CD4-positive, alpha-beta T cell treated with Interleukin-15 for 1 hour (primary cell): ENCODE results near the gene MRPS9.

ENCODE experiments used
- DNase-seq: peaks from one replicate; pipeline ENCODE4 v3.0.0-alpha.2; 2020

MRPS9 gene

GRCh38 chr2:105037572-105038382 is at the start of gene MRPS9:
MRPS9 (plus strand) TSS chr2:105038069; CDS start chr2:105038093, 24 bp downstream.
- peak; percentile 98 for DNase-seq

GRCh38 chr2:105005181-105005951 is 32.5 kb upstream of the MRPS9 start:
- no peak for DNase-seq

GRCh38 chr2:105007367-105007766 is 30.5 kb upstream of the MRPS9 start:
- DNase-seq = no peak

- DNase-seq = no peak
Observed at GRCh38 chr2:105032476-105032875, 5.4 kb upstream of the MRPS9 start.

- DNase-seq = no peak
Observed at GRCh38 chr2:105034170-105034569, 3.7 kb upstream of the MRPS9 start.

GRCh38 chr2:105038383-105039061 is 653 bp downstream of the MRPS9 start:
- DNase-seq = no peak

GRCh38 chr2:105039559-105039958 is 1.7 kb downstream of the MRPS9 start:
- DNase-seq = no peak

GRCh38 chr2:105042189-105042588 is 4.3 kb downstream of the MRPS9 start:
- DNase-seq = no peak

- no peak for DNase-seq
Observed at GRCh38 chr2:105052773-105053172, 14.9 kb downstream of the MRPS9 start.

- DNase-seq = no peak
Observed at GRCh38 chr2:105055613-105056012, 17.7 kb downstream of the MRPS9 start.

GRCh38 chr2:105056245-105056644 is 18.4 kb downstream of the MRPS9 start:
- DNase-seq = no peak

GRCh38 chr2:105057005-105057404 is 19.1 kb downstream of the MRPS9 start:
- no peak for DNase-seq

GRCh38 chr2:105061560-105061959 is 23.7 kb downstream of the MRPS9 start:
- no peak for DNase-seq

GRCh38 chr2:105062158-105062557 is 24.3 kb downstream of the MRPS9 start:
- no peak for DNase-seq

- DNase-seq = no peak
Observed at GRCh38 chr2:105068387-105068786, 30.5 kb downstream of the MRPS9 start.

GRCh38 chr2:105068875-105069274 is 31.0 kb downstream of the MRPS9 start:
- DNase-seq = no peak

GRCh38 chr2:105070010-105070865 is 32.4 kb downstream of the MRPS9 start:
- no peak for DNase-seq

GRCh38 chr2:105071379-105071778 is 33.5 kb downstream of the MRPS9 start:
- no peak for DNase-seq

- DNase-seq = no peak
Observed at GRCh38 chr2:105072039-105072438, 34.2 kb downstream of the MRPS9 start.

- DNase-seq = no peak
Observed at GRCh38 chr2:105073591-105073990, 35.7 kb downstream of the MRPS9 start.

- DNase-seq = no peak
Observed at GRCh38 chr2:105076121-105076520, 38.3 kb downstream of the MRPS9 start.

- no peak for DNase-seq
Observed at GRCh38 chr2:105078906-105079495, 41.1 kb downstream of the MRPS9 start.
